HUES64 (cell line): ENCODE results near the gene TBL3. TPM values are rescaled to one million over a fixed set of nuclear protein-coding genes. Genes with fewer than 3 reads are reported as not detected.

ENCODE experiments used
- H3K27ac ChIP-seq: 2 replicates; pipeline ENCODE4 v1.7.0; 2013; ENCODE audit warnings: low read depth, low read length, inconsistent platforms
- H3K27me3 ChIP-seq: 2 replicates; pipeline ENCODE4 v1.6.1; 2013; ENCODE audit warnings: mild to moderate bottlenecking, low read length; ENCODE audit not compliant: insufficient read depth
- H3K36me3 ChIP-seq: 2 replicates; pipeline ENCODE4 v1.6.1; 2013; ENCODE audit warnings: mild to moderate bottlenecking, low read length; ENCODE audit not compliant: insufficient read depth
- H3K4me1 ChIP-seq: 2 replicates; pipeline ENCODE4 v1.6.1; 2013; ENCODE audit warnings: mild to moderate bottlenecking, low read length, moderate library complexity; ENCODE audit not compliant: insufficient read depth
- H3K4me3 ChIP-seq: 2 replicates; pipeline ENCODE4 v1.5.1; 2013; ENCODE audit warnings: mild to moderate bottlenecking, low read length, moderate library complexity
- H3K9ac ChIP-seq: 2 replicates; pipeline ENCODE4 v1.6.1; 2013; ENCODE audit warnings: mild to moderate bottlenecking, low read depth, low read length
- H3K9me3 ChIP-seq: 2 replicates; pipeline ENCODE4 v1.6.1; 2013; ENCODE audit warnings: low read depth, low read length; ENCODE audit not compliant: insufficient read depth
- WGBS: fragments of 150-250, 120-280 bp; methylation state at CpG from one replicate; pipeline ENCODE4 v1.1.7; 2013; ENCODE audit warnings: missing lambda C conversion rate; 5-methylcytosine and 5-hydroxymethylcytosine counted together
- polyA plus RNA-seq, 2 experiments: library from polyadenylated mRNA; stranded (reverse); fragments of 50-300 nt; gene quantifications; one replicate each; pipeline ENCODE4 v1.2.3, GENCODE V29; 2013

Gene TBL3
- polyA plus RNA-seq (2013, experiment 1 of 2) = 44.1 TPM
- polyA plus RNA-seq (2013, experiment 2 of 2) = 45.6 TPM

GRCh38 chr16:1971796-1972489 lies at the start of gene TBL3:
Gene TBL3, plus strand, starts transcription at chr16:1972053. Its CDS starts 112 bp downstream, at chr16:1972165.
- Histone ChIP-seq H3K27ac (peak within 1 kb of the TSS; percentile 72), H3K4me3 (peak within 1 kb of the TSS; percentile 92), H3K36me3 (peaks cover 27% of the 10 kb centered on the region), H3K4me1 (no peaks in the 10 kb centered on the region), H3K9me3 (no peaks in the 10 kb centered on the region), H3K27me3 (no peaks in the 10 kb centered on the region), H3K9ac (peak within 1 kb of the TSS; percentile 88)
- under 1% methylated on average over 78 of the region's 78 CpGs for WGBS

GRCh38 chr16:1922357-1922756 lies 49.5 kb upstream of the TBL3 start:
- H3K4me3 ChIP-seq = no peak overlapping the region
- WGBS = 88% methylated on average over 8 of the region's 8 CpGs
- peaks cover 72% of the 10 kb centered on the region for H3K27me3 ChIP-seq
- H3K27ac ChIP-seq = no peak overlapping the region
- no peak overlapping the region for H3K9ac ChIP-seq
- H3K9me3 ChIP-seq = no peaks in the 10 kb centered on the region
- no peaks in the 10 kb centered on the region for H3K36me3 ChIP-seq
- H3K4me1 ChIP-seq = peaks cover 8% of the 10 kb centered on the region

- Histone ChIP-seq H3K27me3 (peaks cover 61% of the 10 kb centered on the region), H3K9ac (no peak overlapping the region), H3K4me3 (peak overlapping the region; percentile 29), H3K27ac (no peak overlapping the region), H3K4me1 (0 out of 2 replicates have a peak, but pooled peaks cover 5% of the 10 kb centered on the region), H3K9me3 (no peaks in the 10 kb centered on the region), H3K36me3 (no peaks in the 10 kb centered on the region)
- WGBS = 9% methylated on average over 21 of the region's 24 CpGs
Measured at GRCh38 chr16:1923299-1924034, 48.4 kb upstream of the TBL3 start.

GRCh38 chr16:1924095-1924494 lies 47.8 kb upstream of the TBL3 start:
- H3K27me3 ChIP-seq = peaks cover 54% of the 10 kb centered on the region
- H3K4me1 ChIP-seq = 0 out of 2 replicates have a peak, but pooled peaks cover 5% of the 10 kb centered on the region
- H3K9ac ChIP-seq = no peak overlapping the region
- no peaks in the 10 kb centered on the region for H3K9me3 ChIP-seq
- peak overlapping the region; percentile 29; the same call in 1 of the 2 replicates for H3K4me3 ChIP-seq
- no peak overlapping the region for H3K27ac ChIP-seq
- 69% methylated on average over 5 of the region's 5 CpGs for WGBS
- H3K36me3 ChIP-seq = no peaks in the 10 kb centered on the region

- Histone ChIP-seq H3K4me3 (no peak overlapping the region), H3K27ac (no peak overlapping the region), H3K36me3 (no peaks in the 10 kb centered on the region), H3K9ac (no peak overlapping the region), H3K9me3 (no peaks in the 10 kb centered on the region), H3K4me1 (no peaks in the 10 kb centered on the region), H3K27me3 (peaks cover 43% of the 10 kb centered on the region)
- 52% methylated on average over 11 of the region's 11 CpGs for WGBS
Measured at GRCh38 chr16:1926271-1926670, 45.6 kb upstream of the TBL3 start.

- H3K36me3 ChIP-seq = no peaks in the 10 kb centered on the region
- no peak overlapping the region for H3K27ac ChIP-seq
- no peaks in the 10 kb centered on the region for H3K9me3 ChIP-seq
- peak overlapping the region; percentile 50 for H3K4me3 ChIP-seq
- no peaks in the 10 kb centered on the region for H3K4me1 ChIP-seq
- WGBS = 21% methylated on average over 8 of the region's 11 CpGs
- peaks cover 18% of the 10 kb centered on the region for H3K27me3 ChIP-seq
- H3K9ac ChIP-seq = no peak overlapping the region
Measured at GRCh38 chr16:1929105-1929504, 42.7 kb upstream of the TBL3 start.

GRCh38 chr16:1929578-1930337 lies 42.1 kb upstream of the TBL3 start:
- Histone ChIP-seq H3K4me1 (no peaks in the 10 kb centered on the region), H3K27ac (no peak overlapping the region)

GRCh38 chr16:1930338-1930720 lies 41.5 kb upstream of the TBL3 start:
- Histone ChIP-seq H3K9ac (no peak overlapping the region), H3K9me3 (no peaks in the 10 kb centered on the region), H3K27ac (no peak overlapping the region), H3K36me3 (no peaks in the 10 kb centered on the region), H3K27me3 (peaks cover 10% of the 10 kb centered on the region), H3K4me3 (no peak overlapping the region), H3K4me1 (no peaks in the 10 kb centered on the region)
- 83% methylated on average over 10 of the region's 10 CpGs for WGBS

More at GRCh38 chr16:1929578-1930337, 42.1 kb upstream of the TBL3 start:
- Histone ChIP-seq H3K27me3 (peaks cover 11% of the 10 kb centered on the region), H3K36me3 (no peaks in the 10 kb centered on the region), H3K9ac (no peak overlapping the region; the same call in 1 of the 2 replicates), H3K4me3 (peak overlapping the region; percentile 50), H3K9me3 (no peaks in the 10 kb centered on the region)
- 15% methylated on average over 70 of the region's 70 CpGs for WGBS

- Histone ChIP-seq H3K27ac (no peak overlapping the region), H3K4me1 (no peaks in the 10 kb centered on the region), H3K4me3 (no peak overlapping the region), H3K9ac (no peak overlapping the region; the same call in 1 of the 2 replicates), H3K36me3 (no peaks in the 10 kb centered on the region), H3K27me3 (peaks cover 10% of the 10 kb centered on the region), H3K9me3 (no peaks in the 10 kb centered on the region)
- 81% methylated on average over 19 of the region's 19 CpGs for WGBS
Measured at GRCh38 chr16:1932050-1933028, 39.5 kb upstream of the TBL3 start.

- WGBS = 80% methylated on average over 23 of the region's 23 CpGs
- Histone ChIP-seq H3K27ac (no peak overlapping the region), H3K9ac (no peak overlapping the region)
Measured at GRCh38 chr16:1933097-1933661, 38.7 kb upstream of the TBL3 start.

More at GRCh38 chr16:1933097-1933661, 38.7 kb upstream of the TBL3 start:
- H3K4me1 ChIP-seq = no peaks in the 10 kb centered on the region
- H3K27me3 ChIP-seq = peaks cover 10% of the 10 kb centered on the region
- peaks cover 2% of the 10 kb centered on the region for H3K36me3 ChIP-seq
- H3K9me3 ChIP-seq = no peaks in the 10 kb centered on the region
- H3K4me3 ChIP-seq = no peak overlapping the region
